GM23338 (cell line): ENCODE data around the gene ENDOU. TPM values are rescaled to one million over a fixed set of nuclear protein-coding genes. Genes with fewer than 3 reads are reported as not detected.

Experiments
- ATAC-seq: fragments of 200-7000 bp; cut with Tn5 transposase; 3 replicates; pipeline ENCODE4 v1.9.1; 2020
- DNase-seq: peaks from one replicate; pipeline ENCODE4 v3.0.0-alpha.2; 2015; ENCODE audit warnings: low spot score
- H2AFZ ChIP-seq: fragments of 200-600 bp; sonication (generic); 2 replicates; pipeline ENCODE4 v1.8.0; 2016; ENCODE audit warnings: antibody characterized with exemption, mild to moderate bottlenecking, moderate library complexity
- H3F3A ChIP-seq: fragments of 200-600 bp; sonication (generic); replicated peaks from 2 replicates; pipeline ENCODE4 v1.8.0; 2017; ENCODE audit warnings: antibody characterized with exemption, mixed run types, low read depth
- H3K27ac ChIP-seq: fragments of 200-600 bp; sonication (generic); 2 replicates; pipeline ENCODE4 v1.6.1; 2016; ENCODE audit warnings: low read depth
- H3K27me3 ChIP-seq: fragments of 200-600 bp; sonication (generic); 2 replicates; pipeline ENCODE4 v1.8.0; 2016; ENCODE audit warnings: mild to moderate bottlenecking, mixed run types, moderate library complexity; ENCODE audit not compliant: insufficient read depth
- H3K36me3 ChIP-seq: fragments of 200-600 bp; sonication (generic); 2 replicates; pipeline ENCODE4 v1.8.0; 2016; ENCODE audit warnings: mild to moderate bottlenecking; ENCODE audit not compliant: insufficient read depth
- H3K4me1 ChIP-seq: fragments of 200-600 bp; sonication (generic); 2 replicates; pipeline ENCODE4 v1.8.0; 2016; ENCODE audit warnings: mild to moderate bottlenecking, moderate library complexity; ENCODE audit not compliant: insufficient read depth
- H3K4me2 ChIP-seq: fragments of 200-600 bp; sonication (generic); 2 replicates; pipeline ENCODE4 v1.7.1; 2017; ENCODE audit warnings: mixed run types
- H3K4me3 ChIP-seq: fragments of 200-600 bp; sonication (generic); 2 replicates; pipeline ENCODE4 v1.6.1; 2016; ENCODE audit warnings: mixed run types
- H3K79me2 ChIP-seq: fragments of 200-600 bp; sonication (generic); replicated peaks from 2 replicates; pipeline ENCODE4 v1.8.0; 2017; ENCODE audit warnings: mild to moderate bottlenecking; ENCODE audit not compliant: insufficient read depth
- H3K9me2 ChIP-seq: fragments of 200-600 bp; sonication (generic); 2 replicates; pipeline ENCODE4 v1.8.0; 2017; ENCODE audit not compliant: insufficient read depth
- H4K20me1 ChIP-seq: fragments of 200-600 bp; sonication (generic); replicated peaks from 2 replicates; pipeline ENCODE4 v1.8.0; 2017; ENCODE audit warnings: mild to moderate bottlenecking; ENCODE audit not compliant: insufficient read depth
- H3K27ac Mint-ChIP-seq: 2 replicates; pipeline ENCODE4 v1.8.0; 2020; ENCODE audit warnings: inconsistent platforms, mild to moderate bottlenecking, moderate library complexity, mixed read lengths
- H3K27me3 Mint-ChIP-seq: 3 replicates; pipeline ENCODE4 v1.8.0; 2022; ENCODE audit warnings: low read depth, mild to moderate bottlenecking, moderate library complexity, mixed read lengths, inconsistent platforms; ENCODE audit not compliant: insufficient read depth, poor library complexity
- H3K36me3 Mint-ChIP-seq: 3 replicates; pipeline ENCODE4 v1.8.0; 2021; ENCODE audit warnings: low read depth, mild to moderate bottlenecking, inconsistent platforms, moderate library complexity, mixed read lengths
- H3K4me1 Mint-ChIP-seq: 3 replicates; pipeline ENCODE4 v1.8.0; 2020; ENCODE audit warnings: mild to moderate bottlenecking, inconsistent platforms, mixed read lengths
- H3K4me3 Mint-ChIP-seq: 3 replicates; pipeline ENCODE4 v1.8.0; 2021; ENCODE audit warnings: moderate library complexity, mild to moderate bottlenecking, inconsistent platforms, mixed read lengths
- H3K9me3 Mint-ChIP-seq: 3 replicates; pipeline ENCODE4 v1.8.0; 2020; ENCODE audit warnings: moderate library complexity, mild to moderate bottlenecking, inconsistent platforms, mixed read lengths
- EZH2 ChIP-seq: fragments of 200-600 bp; sonication (generic); IDR thresholded peaks from one replicate; pipeline ENCODE4 v1.8.0; 2017; ENCODE audit warnings: antibody characterized with exemption, mild to moderate bottlenecking, low read depth; ENCODE audit not compliant: unreplicated experiment
- EZH2phosphoT487 ChIP-seq: fragments of 200-600 bp; sonication (generic); IDR thresholded peaks from one replicate; pipeline ENCODE4 v1.8.1; 2018; ENCODE audit warnings: antibody characterized with exemption; ENCODE audit not compliant: unreplicated experiment
- JUNB ChIP-seq: IDR thresholded peaks from one replicate; pipeline ENCODE4 v1.6.1; 2016; ENCODE audit warnings: antibody characterized with exemption; ENCODE audit not compliant: unreplicated experiment
- NANOG ChIP-seq: IDR thresholded peaks from 2 replicates; pipeline ENCODE4 v1.6.1; 2016; ENCODE audit warnings: antibody characterized with exemption, borderline replicate concordance
- POLR2AphosphoS5 ChIP-seq: IDR thresholded peaks from 2 replicates; pipeline ENCODE4 v1.6.1; 2016; ENCODE audit warnings: antibody characterized with exemption, low read depth
- ZNF331 ChIP-seq: fragments of 250-450 bp; sonication (Bioruptor Pico); IDR thresholded peaks from 2 replicates; pipeline ENCODE4 v1.5.0; 2020; ENCODE audit warnings: low read depth, mild to moderate bottlenecking, moderate library complexity
- ZNF462 ChIP-seq: fragments of 250-450 bp; sonication (Bioruptor Pico); IDR thresholded peaks from 2 replicates; pipeline ENCODE4 v1.5.0; 2020; ENCODE audit warnings: mild to moderate bottlenecking, moderate library complexity
- polyA plus RNA-seq: library from polyadenylated mRNA; unstranded; fragments of >200 nt; fragmentation: Nextera tagmentation; extraction: Ambion mirVana; gene quantifications from 2 replicates; pipeline ENCODE4 v1.2.1, GENCODE V29; 2016
- total RNA-seq: library from RNA; depleted of rRNA; stranded (reverse); fragments of >200 nt; shearing (Covaris generic); gene quantifications from 2 replicates; pipeline ENCODE4 v1.2.3, GENCODE V29; 2014
- TF ChIP-seq, protein P1 (sequence below): IDR thresholded peaks from one replicate; pipeline ENCODE4 v1.6.1; 2018; ENCODE audit warnings: antibody characterized with exemption; ENCODE audit not compliant: unreplicated experiment
- TF ChIP-seq, protein P2 (sequence below), 2 experiments: fragments of 200-600 bp in 1 of 2; sonication (generic) in 1 of 2; conservative IDR thresholded peaks; 2 replicates each; pipeline versions ENCODE4 v1.5.1 to v1.6.1; 2016 to 2017; ENCODE audit warnings: antibody characterized with exemption in 2 of 2, low read depth in 2 of 2, mild to moderate bottlenecking in 2 of 2, moderate library complexity in 1 of 2

The ENDOU gene
- total and polyA plus RNA-seq, 2 experiments from 2014 or later, result not detected

DNA sequence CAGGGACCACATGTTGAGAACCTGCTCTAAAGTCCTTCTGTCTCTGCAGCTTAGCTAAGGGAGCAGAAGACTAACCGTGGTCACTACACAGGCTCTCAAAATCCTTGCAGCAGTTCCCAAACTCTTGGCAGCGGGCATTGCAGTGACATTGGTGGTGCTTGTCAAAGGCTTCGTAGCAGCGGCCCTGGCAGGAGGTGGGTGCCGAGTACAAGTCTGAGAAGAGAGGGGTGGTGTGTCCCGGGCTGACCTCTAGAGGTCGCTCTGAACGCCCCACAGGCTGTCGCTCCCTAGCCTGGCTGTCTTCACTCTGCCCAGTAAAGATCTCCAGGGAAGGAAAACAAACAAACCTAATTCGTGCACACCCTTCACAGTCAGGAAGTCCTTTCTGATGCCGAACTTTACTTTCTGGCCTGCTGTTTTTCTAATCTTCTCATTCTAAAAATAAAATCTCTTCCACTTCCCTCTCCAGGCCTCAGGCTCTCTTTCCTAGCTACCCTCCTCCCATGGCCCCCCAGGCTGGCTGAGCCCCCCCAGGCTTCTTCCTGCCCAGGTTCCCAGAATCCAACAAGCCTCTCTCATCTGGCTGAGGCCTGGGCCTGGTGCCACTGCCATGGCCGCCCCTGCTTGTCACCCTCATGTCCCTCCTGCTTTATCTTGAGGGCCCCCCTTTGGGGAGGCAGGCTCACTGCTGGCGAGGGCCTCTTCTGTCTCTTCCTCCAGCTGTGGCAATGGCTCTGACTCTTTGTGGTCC is 7.7 kb downstream of the ENDOU start:
- Histone ChIP-seq H3F3A (0 out of 2 replicates have a peak, but pooled peaks cover 3% of the 10 kb centered on the region), H3K9me2 (no peaks in the 10 kb centered on the region), H3K4me3 (no peak overlapping the region), H3K36me3 (no peaks in the 10 kb centered on the region), H3K27ac (peak overlapping the region; percentile 73; the same call in 1 of the 2 replicates), H3K79me2 (no peaks in the 10 kb centered on the region), H4K20me1 (no peaks in the 10 kb centered on the region; the same call in 1 of the 2 replicates), H3K27me3 (no peaks in the 10 kb centered on the region; the same call in 1 of the 2 replicates), H3K4me1 (peaks cover 10% of the 10 kb centered on the region), H3K4me2 (peak overlapping the region; percentile 7; the same call in 1 of the 2 replicates), H2AFZ (no peak overlapping the region)
- no peaks in the 10 kb centered on the region; the same call in 2 of the 3 replicates for H3K36me3 Mint-ChIP-seq
- DNase-seq, result peak; percentile 93
- TF ChIP-seq, protein P1, sequence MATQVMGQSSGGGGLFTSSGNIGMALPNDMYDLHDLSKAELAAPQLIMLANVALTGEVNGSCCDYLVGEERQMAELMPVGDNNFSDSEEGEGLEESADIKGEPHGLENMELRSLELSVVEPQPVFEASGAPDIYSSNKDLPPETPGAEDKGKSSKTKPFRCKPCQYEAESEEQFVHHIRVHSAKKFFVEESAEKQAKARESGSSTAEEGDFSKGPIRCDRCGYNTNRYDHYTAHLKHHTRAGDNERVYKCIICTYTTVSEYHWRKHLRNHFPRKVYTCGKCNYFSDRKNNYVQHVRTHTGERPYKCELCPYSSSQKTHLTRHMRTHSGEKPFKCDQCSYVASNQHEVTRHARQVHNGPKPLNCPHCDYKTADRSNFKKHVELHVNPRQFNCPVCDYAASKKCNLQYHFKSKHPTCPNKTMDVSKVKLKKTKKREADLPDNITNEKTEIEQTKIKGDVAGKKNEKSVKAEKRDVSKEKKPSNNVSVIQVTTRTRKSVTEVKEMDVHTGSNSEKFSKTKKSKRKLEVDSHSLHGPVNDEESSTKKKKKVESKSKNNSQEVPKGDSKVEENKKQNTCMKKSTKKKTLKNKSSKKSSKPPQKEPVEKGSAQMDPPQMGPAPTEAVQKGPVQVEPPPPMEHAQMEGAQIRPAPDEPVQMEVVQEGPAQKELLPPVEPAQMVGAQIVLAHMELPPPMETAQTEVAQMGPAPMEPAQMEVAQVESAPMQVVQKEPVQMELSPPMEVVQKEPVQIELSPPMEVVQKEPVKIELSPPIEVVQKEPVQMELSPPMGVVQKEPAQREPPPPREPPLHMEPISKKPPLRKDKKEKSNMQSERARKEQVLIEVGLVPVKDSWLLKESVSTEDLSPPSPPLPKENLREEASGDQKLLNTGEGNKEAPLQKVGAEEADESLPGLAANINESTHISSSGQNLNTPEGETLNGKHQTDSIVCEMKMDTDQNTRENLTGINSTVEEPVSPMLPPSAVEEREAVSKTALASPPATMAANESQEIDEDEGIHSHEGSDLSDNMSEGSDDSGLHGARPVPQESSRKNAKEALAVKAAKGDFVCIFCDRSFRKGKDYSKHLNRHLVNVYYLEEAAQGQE, result no peak
- TF ChIP-seq POLR2AphosphoS5 (no peak), EZH2 (no peak), ZNF331 (no peak)
- TF ChIP-seq, protein P2, sequence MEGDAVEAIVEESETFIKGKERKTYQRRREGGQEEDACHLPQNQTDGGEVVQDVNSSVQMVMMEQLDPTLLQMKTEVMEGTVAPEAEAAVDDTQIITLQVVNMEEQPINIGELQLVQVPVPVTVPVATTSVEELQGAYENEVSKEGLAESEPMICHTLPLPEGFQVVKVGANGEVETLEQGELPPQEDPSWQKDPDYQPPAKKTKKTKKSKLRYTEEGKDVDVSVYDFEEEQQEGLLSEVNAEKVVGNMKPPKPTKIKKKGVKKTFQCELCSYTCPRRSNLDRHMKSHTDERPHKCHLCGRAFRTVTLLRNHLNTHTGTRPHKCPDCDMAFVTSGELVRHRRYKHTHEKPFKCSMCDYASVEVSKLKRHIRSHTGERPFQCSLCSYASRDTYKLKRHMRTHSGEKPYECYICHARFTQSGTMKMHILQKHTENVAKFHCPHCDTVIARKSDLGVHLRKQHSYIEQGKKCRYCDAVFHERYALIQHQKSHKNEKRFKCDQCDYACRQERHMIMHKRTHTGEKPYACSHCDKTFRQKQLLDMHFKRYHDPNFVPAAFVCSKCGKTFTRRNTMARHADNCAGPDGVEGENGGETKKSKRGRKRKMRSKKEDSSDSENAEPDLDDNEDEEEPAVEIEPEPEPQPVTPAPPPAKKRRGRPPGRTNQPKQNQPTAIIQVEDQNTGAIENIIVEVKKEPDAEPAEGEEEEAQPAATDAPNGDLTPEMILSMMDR (conservative IDR thresholded peaks at IDR 0.05; ENCODE audit: low read depth in 2 of 2), result peak; percentile 89 to 92
- no peaks in the 10 kb centered on the region for H3K9me3 Mint-ChIP-seq
- peak; percentile 95 for ATAC-seq
- peaks cover 18% of the 10 kb centered on the region for H3K27me3 Mint-ChIP-seq
- H3K4me3 Mint-ChIP-seq, result peak overlapping the region; percentile 41; the same call in 2 of the 3 replicates
- H3K27ac Mint-ChIP-seq, result peak overlapping the region; percentile 63
- peaks cover 26% of the 10 kb centered on the region for H3K4me1 Mint-ChIP-seq

DNA sequence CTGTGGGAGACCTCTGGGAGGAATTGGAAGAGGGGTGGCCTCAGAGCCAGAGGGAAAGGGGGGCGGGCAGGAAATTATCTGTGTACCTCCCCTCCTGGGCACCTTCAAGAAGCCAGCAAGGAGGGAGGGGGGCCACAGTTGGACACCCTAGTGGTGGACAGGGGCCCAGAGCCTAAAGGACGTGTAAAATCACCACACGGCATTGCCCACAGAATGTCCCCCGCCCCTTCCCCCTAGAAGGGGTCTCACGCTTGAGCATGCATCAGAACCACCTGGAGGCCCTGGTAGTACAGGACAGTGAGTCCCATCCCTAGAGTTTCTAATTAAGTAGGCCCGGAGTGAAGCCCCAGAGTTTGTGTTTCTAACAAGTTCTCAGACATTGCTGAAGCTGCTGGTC is 8.2 kb downstream of the ENDOU start:
- Mint-ChIP-seq H3K4me1 (peaks cover 26% of the 10 kb centered on the region), H3K36me3 (no peaks in the 10 kb centered on the region; the same call in 2 of the 3 replicates), H3K9me3 (no peaks in the 10 kb centered on the region), H3K27me3 (peaks cover 18% of the 10 kb centered on the region), H3K4me3 (no peak overlapping the region), H3K27ac (no peak overlapping the region)
- DNase-seq, result no peak
- Histone ChIP-seq H3K4me3 (no peak overlapping the region), H2AFZ (no peak overlapping the region), H3K4me2 (no peak overlapping the region), H3K36me3 (no peaks in the 10 kb centered on the region), H3K27ac (no peak overlapping the region), H3F3A (0 out of 2 replicates have a peak, but pooled peaks cover 3% of the 10 kb centered on the region), H3K79me2 (no peaks in the 10 kb centered on the region), H3K4me1 (peaks cover 10% of the 10 kb centered on the region), H3K27me3 (no peaks in the 10 kb centered on the region; the same call in 1 of the 2 replicates), H4K20me1 (no peaks in the 10 kb centered on the region; the same call in 1 of the 2 replicates), H3K9me2 (no peaks in the 10 kb centered on the region)
- ATAC-seq, result no peak
- no peak for TF ChIP-seq ZNF331
- no peak for TF ChIP-seq ZNF462 (CRISPR knock-in tag)
- TF ChIP-seq NANOG, result no peak
- TF ChIP-seq EZH2phosphoT487, result no peak
- no peak for TF ChIP-seq JUNB
